ENCODE results near the gene PTPRB.

Gene PTPRB

DNA sequence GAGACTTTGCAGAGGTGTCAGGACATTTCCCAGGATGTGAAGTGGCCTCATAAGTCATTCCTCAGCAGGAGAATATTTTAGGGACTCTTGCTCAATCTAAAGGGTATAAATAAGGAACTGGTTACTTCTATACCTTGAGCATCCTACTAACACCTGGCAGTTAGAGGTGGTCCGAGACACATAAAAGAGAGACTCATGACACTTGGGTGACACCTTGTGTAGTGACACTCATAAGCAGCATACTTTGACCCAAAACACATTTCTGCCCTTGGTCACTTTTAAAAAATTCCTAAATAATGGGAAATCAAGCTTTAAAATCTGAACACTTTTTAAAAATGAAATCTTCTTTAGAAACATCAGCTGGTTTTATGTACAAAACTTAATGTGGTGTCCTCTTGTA is 152.8 kb downstream of the PTPRB start:
- H3K9me3 ChIP-seq (ENCODE audit: control insufficient read depth, low read length): peaks cover 5% of the 10 kb centered on the region

GRCh38 chr12:70482764-70483163 is 154.5 kb downstream of the PTPRB start:
- no peaks in the 10 kb centered on the region for H3K27me3 ChIP-seq (replicated peaks; ENCODE audit: control insufficient read depth, insufficient read depth, low read length)
- no peaks in the 10 kb centered on the region for H3K9me3 ChIP-seq (ENCODE audit: control insufficient read depth, low read length)
- peak; percentile 31 for DNase-seq (ENCODE audit: low read depth)
- H3K4me3 ChIP-seq (ENCODE audit: low read length): no peak overlapping the region
- H3K36me3 ChIP-seq (ENCODE audit: control insufficient read depth, insufficient read depth, low read length, severe bottlenecking): no peaks in the 10 kb centered on the region
- H3K9ac ChIP-seq (ENCODE audit: low read length): no peak overlapping the region
- H3K4me1 ChIP-seq (ENCODE audit: control insufficient read depth, insufficient read depth, low read length): no peaks in the 10 kb centered on the region

More for the DNA sequence above, 152.8 kb downstream of the PTPRB start:
- DNase-seq (ENCODE audit: low read depth): no peak
- H3K9ac ChIP-seq (ENCODE audit: low read length): no peak overlapping the region
- H3K36me3 ChIP-seq (ENCODE audit: control insufficient read depth, insufficient read depth, low read length, severe bottlenecking): no peaks in the 10 kb centered on the region
- no peak overlapping the region for H3K4me3 ChIP-seq (ENCODE audit: low read length)
- no peaks in the 10 kb centered on the region for H3K4me1 ChIP-seq (ENCODE audit: control insufficient read depth, insufficient read depth, low read length)
- no peaks in the 10 kb centered on the region for H3K27me3 ChIP-seq (replicated peaks; ENCODE audit: control insufficient read depth, insufficient read depth, low read length)

GRCh38 chr12:70469221-70469820 is 167.9 kb downstream of the PTPRB start:
- Histone ChIP-seq H3K4me3 (ENCODE audit: low read length) (no peak overlapping the region), H3K9me3 (ENCODE audit: control insufficient read depth, low read length) (peaks cover 3% of the 10 kb centered on the region), H3K36me3 (ENCODE audit: control insufficient read depth, insufficient read depth, low read length, severe bottlenecking) (no peaks in the 10 kb centered on the region), H3K27me3 (replicated peaks; ENCODE audit: control insufficient read depth, insufficient read depth, low read length) (no peaks in the 10 kb centered on the region), H3K4me1 (ENCODE audit: control insufficient read depth, insufficient read depth, low read length) (no peaks in the 10 kb centered on the region), H3K9ac (ENCODE audit: low read length) (no peak overlapping the region)
- no peak for DNase-seq (ENCODE audit: low read depth)

DNA sequence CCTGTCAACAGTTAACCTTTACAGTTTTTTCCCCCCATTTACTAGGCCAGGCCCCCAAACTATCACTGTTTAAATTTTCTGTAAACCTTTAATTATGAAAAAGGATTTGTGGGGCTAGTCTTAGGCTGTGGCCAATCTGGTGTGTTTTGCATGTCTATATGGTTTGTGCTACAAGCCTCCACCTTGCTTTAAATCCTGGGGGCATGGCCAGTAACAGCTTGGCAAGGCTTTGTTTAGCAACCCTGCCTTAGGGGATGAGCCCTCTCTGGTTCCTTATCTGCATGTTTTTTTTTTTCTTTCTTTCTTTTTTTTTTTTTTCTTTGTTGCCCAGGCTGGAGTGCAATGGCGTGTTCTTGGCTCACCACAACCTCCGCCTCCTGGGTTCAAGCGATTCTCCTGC is 168.5 kb downstream of the PTPRB start:
- Histone ChIP-seq H3K27me3 (replicated peaks; ENCODE audit: control insufficient read depth, insufficient read depth, low read length) (no peaks in the 10 kb centered on the region), H3K36me3 (ENCODE audit: control insufficient read depth, insufficient read depth, low read length, severe bottlenecking) (no peaks in the 10 kb centered on the region), H3K4me3 (ENCODE audit: low read length) (no peak overlapping the region), H3K9me3 (ENCODE audit: control insufficient read depth, low read length) (peaks cover 9% of the 10 kb centered on the region), H3K4me1 (ENCODE audit: control insufficient read depth, insufficient read depth, low read length) (no peaks in the 10 kb centered on the region), H3K9ac (ENCODE audit: low read length) (no peak overlapping the region)
- no peak for DNase-seq (ENCODE audit: low read depth)

- H3K4me3 ChIP-seq (ENCODE audit: low read length): no peak overlapping the region
- H3K9me3 ChIP-seq (ENCODE audit: control insufficient read depth, low read length): peaks cover 14% of the 10 kb centered on the region
- H3K4me1 ChIP-seq (ENCODE audit: control insufficient read depth, insufficient read depth, low read length): no peaks in the 10 kb centered on the region
- H3K9ac ChIP-seq (ENCODE audit: low read length): no peak overlapping the region
- H3K27me3 ChIP-seq (replicated peaks; ENCODE audit: control insufficient read depth, insufficient read depth, low read length): no peaks in the 10 kb centered on the region
- no peak for DNase-seq (ENCODE audit: low read depth)
- no peaks in the 10 kb centered on the region for H3K36me3 ChIP-seq (ENCODE audit: control insufficient read depth, insufficient read depth, low read length, severe bottlenecking)
These were observed 169.1 kb downstream of the PTPRB start for GRCh38 chr12:70467918-70468733.

- no peak overlapping the region for H3K4me3 ChIP-seq (ENCODE audit: low read length)
- H3K9me3 ChIP-seq (ENCODE audit: control insufficient read depth, low read length): peaks cover 18% of the 10 kb centered on the region
- no peak for DNase-seq (ENCODE audit: low read depth)
- no peaks in the 10 kb centered on the region for H3K36me3 ChIP-seq (ENCODE audit: control insufficient read depth, insufficient read depth, low read length, severe bottlenecking)
- H3K27me3 ChIP-seq (replicated peaks; ENCODE audit: control insufficient read depth, insufficient read depth, low read length): no peaks in the 10 kb centered on the region
- no peak overlapping the region for H3K9ac ChIP-seq (ENCODE audit: low read length)
- H3K4me1 ChIP-seq (ENCODE audit: control insufficient read depth, insufficient read depth, low read length): no peaks in the 10 kb centered on the region
These were observed 169.8 kb downstream of the PTPRB start for GRCh38 chr12:70467476-70467875.

DNA sequence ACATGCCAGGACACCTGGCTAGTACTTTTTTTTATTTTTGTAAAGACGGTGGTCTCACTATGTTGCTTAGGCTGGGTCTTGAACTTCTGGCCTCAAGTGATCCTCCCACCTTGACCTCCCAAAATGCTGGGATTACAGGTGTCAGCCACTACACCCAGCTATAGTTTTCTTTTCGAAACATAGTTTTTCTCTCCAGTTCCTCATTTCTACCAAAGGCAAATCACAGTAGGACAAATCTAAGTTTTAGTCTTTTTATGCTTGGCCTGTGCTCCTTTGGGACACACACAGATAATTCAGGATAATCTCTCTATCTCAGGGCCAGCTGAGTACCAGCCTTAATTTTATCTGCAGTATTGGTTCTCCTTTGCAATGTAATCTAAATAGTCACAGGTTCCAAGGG is 170.5 kb downstream of the PTPRB start:
- Histone ChIP-seq H3K9ac (ENCODE audit: low read length) (no peak overlapping the region), H3K9me3 (ENCODE audit: control insufficient read depth, low read length) (peaks cover 18% of the 10 kb centered on the region), H3K4me1 (ENCODE audit: control insufficient read depth, insufficient read depth, low read length) (no peaks in the 10 kb centered on the region), H3K4me3 (ENCODE audit: low read length) (no peak overlapping the region), H3K36me3 (ENCODE audit: control insufficient read depth, insufficient read depth, low read length, severe bottlenecking) (no peaks in the 10 kb centered on the region), H3K27me3 (replicated peaks; ENCODE audit: control insufficient read depth, insufficient read depth, low read length) (no peaks in the 10 kb centered on the region)
- no peak for DNase-seq (ENCODE audit: low read depth)

All from adipocyte (in vitro differentiated cells).